GM12873 (cell line): ENCODE measurements around the gene CLP1.

Source experiments
- CTCF ChIP-seq: IDR thresholded peaks from 2 replicates; pipeline ENCODE4 v1.5.1; 2012; ENCODE audit warnings: low read depth, mild to moderate bottlenecking, moderate library complexity, low read length, control low read depth; ENCODE audit not compliant: insufficient read depth; ENCODE audit errors: missing control alignments

CLP1 gene

GRCh38 chr11:57647960-57648800 lies 9.4 kb upstream of the CLP1 start:
- TF ChIP-seq CTCF = no peak

GRCh38 chr11:57648801-57649735 lies 8.5 kb upstream of the CLP1 start:
- no peak for TF ChIP-seq CTCF

GRCh38 chr11:57649826-57650738 lies 7.5 kb upstream of the CLP1 start, which contains the start of gene YPEL4:
YPEL4 (minus strand) TSS chr11:57649912; CDS start chr11:57647107, 2,805 bp downstream.
- no peak for TF ChIP-seq CTCF

- no peak for TF ChIP-seq CTCF
These were observed 6.8 kb upstream of the CLP1 start for GRCh38 chr11:57650739-57651090.

GRCh38 chr11:57651408-57651807 lies 6.2 kb upstream of the CLP1 start:
- no peak for TF ChIP-seq CTCF

- no peak for TF ChIP-seq CTCF
These were observed 4.9 kb upstream of the CLP1 start for GRCh38 chr11:57652662-57653061.
